ENCODE data around the gene RNASE4.

RNASE4 gene

GRCh38 chr14:20675669-20676068 is 8.7 kb upstream of the RNASE4 start:
- H3K4me3 ChIP-seq (ENCODE audit: low read length), result no peak overlapping the region
- no peak for DNase-seq (ENCODE audit: low read depth)
- TF ChIP-seq CTCF (conservative IDR thresholded peaks at IDR 0.05; ENCODE audit: low read depth, low read length), result no peak

GRCh38 chr14:20676072-20676471 is 8.3 kb upstream of the RNASE4 start:
- TF ChIP-seq CTCF (conservative IDR thresholded peaks at IDR 0.05; ENCODE audit: low read depth, low read length), result no peak
- DNase-seq (ENCODE audit: low read depth), result no peak

GRCh38 chr14:20679907-20680306 is 4.5 kb upstream of the RNASE4 start:
- H3K4me3 ChIP-seq (ENCODE audit: low read length), result no peak overlapping the region
- TF ChIP-seq CTCF (conservative IDR thresholded peaks at IDR 0.05; ENCODE audit: low read depth, low read length), result no peak
- no peak for DNase-seq (ENCODE audit: low read depth)

More at GRCh38 chr14:20676072-20676471, 8.3 kb upstream of the RNASE4 start:
- no peak overlapping the region for H3K4me3 ChIP-seq (ENCODE audit: low read length)

- peak overlapping the region; percentile 82 for H3K4me3 ChIP-seq (ENCODE audit: low read length)
- no peak for DNase-seq (ENCODE audit: low read depth)
- TF ChIP-seq CTCF (conservative IDR thresholded peaks at IDR 0.05; ENCODE audit: low read depth, low read length), result no peak
These were observed 4.0 kb upstream of the RNASE4 start for GRCh38 chr14:20680363-20680762.

GRCh38 chr14:20680843-20681347 is 3.5 kb upstream of the RNASE4 start:
- no peak for DNase-seq (ENCODE audit: low read depth)
- TF ChIP-seq CTCF (conservative IDR thresholded peaks at IDR 0.05; ENCODE audit: low read depth, low read length), result no peak
- peak overlapping the region; percentile 82 for H3K4me3 ChIP-seq (ENCODE audit: low read length)

GRCh38 chr14:20681348-20682126 is 2.8 kb upstream of the RNASE4 start:
- H3K4me3 ChIP-seq (ENCODE audit: low read length), result peak overlapping the region; percentile 82
- TF ChIP-seq CTCF (conservative IDR thresholded peaks at IDR 0.05; ENCODE audit: low read depth, low read length), result no peak
- DNase-seq (ENCODE audit: low read depth), result peak; percentile 59

- DNase-seq (ENCODE audit: low read depth), result no peak
- H3K4me3 ChIP-seq (ENCODE audit: low read length), result peak overlapping the region; percentile 82
- no peak for TF ChIP-seq CTCF (conservative IDR thresholded peaks at IDR 0.05; ENCODE audit: low read depth, low read length)
These were observed 2.3 kb upstream of the RNASE4 start for GRCh38 chr14:20682127-20682434.
